DND-41 (cell line): ENCODE results near the gene FBXW7.

Source experiments
- EZH2 ChIP-seq: IDR thresholded peaks from 3 replicates; pipeline ENCODE4 v1.6.1; 2012; ENCODE audit warnings: borderline replicate concordance, low read depth, mild to moderate bottlenecking, moderate library complexity, low read length, inconsistent platforms; ENCODE audit not compliant: severe bottlenecking
- TF ChIP-seq, protein P1 (sequence below): IDR thresholded peaks from 2 replicates; pipeline ENCODE4 v1.5.1; 2012; ENCODE audit warnings: borderline replicate concordance, low read length, moderate library complexity, mild to moderate bottlenecking; ENCODE audit not compliant: poor library complexity, severe bottlenecking; ENCODE audit errors: extremely low read depth

DNA sequence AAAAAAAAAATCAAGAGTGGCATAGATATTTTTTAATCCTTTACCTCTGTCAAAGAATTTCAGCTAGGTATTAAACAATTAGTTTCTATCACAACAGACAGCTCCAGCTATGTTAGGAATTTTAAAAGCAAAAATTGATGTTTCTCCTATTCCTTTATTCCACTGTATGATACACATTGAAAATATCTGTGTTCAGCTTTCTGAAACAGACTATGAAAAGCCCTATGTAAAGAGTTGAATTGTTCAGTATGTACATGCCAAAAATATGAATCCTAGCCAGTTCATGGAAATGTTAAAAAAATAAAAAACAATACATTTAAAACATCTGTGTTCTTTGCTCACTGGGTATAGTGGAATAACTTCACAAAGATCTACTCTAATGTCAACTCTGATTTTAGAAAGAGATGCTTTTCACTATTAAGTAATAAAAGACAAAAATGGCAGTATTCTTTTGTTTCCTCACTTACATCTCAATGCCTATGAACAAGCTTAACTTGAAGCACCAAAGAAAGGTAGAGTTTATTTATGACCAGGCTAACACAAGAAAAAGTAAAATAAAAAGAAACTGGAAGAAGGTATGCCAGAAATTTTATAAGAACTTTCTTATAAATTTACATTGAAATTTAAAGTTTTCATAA is 32.1 kb downstream of the FBXW7 start:
- TF ChIP-seq, protein P1, sequence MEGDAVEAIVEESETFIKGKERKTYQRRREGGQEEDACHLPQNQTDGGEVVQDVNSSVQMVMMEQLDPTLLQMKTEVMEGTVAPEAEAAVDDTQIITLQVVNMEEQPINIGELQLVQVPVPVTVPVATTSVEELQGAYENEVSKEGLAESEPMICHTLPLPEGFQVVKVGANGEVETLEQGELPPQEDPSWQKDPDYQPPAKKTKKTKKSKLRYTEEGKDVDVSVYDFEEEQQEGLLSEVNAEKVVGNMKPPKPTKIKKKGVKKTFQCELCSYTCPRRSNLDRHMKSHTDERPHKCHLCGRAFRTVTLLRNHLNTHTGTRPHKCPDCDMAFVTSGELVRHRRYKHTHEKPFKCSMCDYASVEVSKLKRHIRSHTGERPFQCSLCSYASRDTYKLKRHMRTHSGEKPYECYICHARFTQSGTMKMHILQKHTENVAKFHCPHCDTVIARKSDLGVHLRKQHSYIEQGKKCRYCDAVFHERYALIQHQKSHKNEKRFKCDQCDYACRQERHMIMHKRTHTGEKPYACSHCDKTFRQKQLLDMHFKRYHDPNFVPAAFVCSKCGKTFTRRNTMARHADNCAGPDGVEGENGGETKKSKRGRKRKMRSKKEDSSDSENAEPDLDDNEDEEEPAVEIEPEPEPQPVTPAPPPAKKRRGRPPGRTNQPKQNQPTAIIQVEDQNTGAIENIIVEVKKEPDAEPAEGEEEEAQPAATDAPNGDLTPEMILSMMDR, result no peak
- no peak for TF ChIP-seq EZH2
